Smooth muscle cell (in vitro differentiated cells): ENCODE results near the gene VAV1. TPM values are rescaled to one million over a fixed set of nuclear protein-coding genes. Genes with fewer than 3 reads are reported as not detected.

Experiments
- DNase-seq: peaks from one replicate; lab custom pipeline; 2025; ENCODE audit not compliant: unreplicated experiment; lab: John Stamatoyannopoulos, UW
- H2AFZ ChIP-seq: fragments of 200-600 bp; sonication (generic); 2 replicates; pipeline ENCODE4 v1.6.0; 2016; ENCODE audit warnings: antibody characterized with exemption, low read depth, mild to moderate bottlenecking
- H3F3A ChIP-seq: fragments of 200-600 bp; sonication (generic); 2 replicates; pipeline ENCODE4 v1.6.0; 2017; ENCODE audit warnings: antibody characterized with exemption, low read depth
- H3K27ac ChIP-seq: fragments of 200-600 bp; sonication (generic); 2 replicates; pipeline ENCODE4 v1.5.1; 2016; ENCODE audit warnings: low read depth, mild to moderate bottlenecking
- H3K27me3 ChIP-seq: fragments of 200-600 bp; sonication (generic); 2 replicates; pipeline ENCODE4 v1.6.1; 2016; ENCODE audit warnings: low read depth, mild to moderate bottlenecking
- H3K36me3 ChIP-seq: fragments of 200-600 bp; sonication (generic); 2 replicates; pipeline ENCODE4 v1.5.1; 2016; ENCODE audit warnings: low read depth
- H3K4me1 ChIP-seq: fragments of 200-600 bp; sonication (generic); 2 replicates; pipeline ENCODE4 v1.5.1; 2016; ENCODE audit warnings: low read depth
- H3K4me2 ChIP-seq: fragments of 200-600 bp; sonication (generic); 2 replicates; pipeline ENCODE4 v1.6.0; 2016; ENCODE audit warnings: mild to moderate bottlenecking
- H3K4me3 ChIP-seq: fragments of 200-600 bp; sonication (generic); 2 replicates; pipeline ENCODE4 v1.5.1; 2016; ENCODE audit warnings: mild to moderate bottlenecking
- H3K79me2 ChIP-seq: fragments of 200-600 bp; sonication (generic); 2 replicates; pipeline ENCODE4 v1.6.0; 2016; ENCODE audit warnings: low read depth, mild to moderate bottlenecking
- H3K9ac ChIP-seq: fragments of 200-600 bp; sonication (generic); 2 replicates; pipeline ENCODE4 v1.6.0; 2016; ENCODE audit warnings: low read depth
- H3K9me3 ChIP-seq: fragments of 200-600 bp; sonication (generic); replicated peaks from 2 replicates; pipeline ENCODE4 v1.5.1; 2016; ENCODE audit warnings: low read depth
- H4K20me1 ChIP-seq: fragments of 200-600 bp; sonication (generic); 2 replicates; pipeline ENCODE4 v1.6.0; 2016; ENCODE audit warnings: low read depth
- WGBS: methylation state at CpG from one replicate; pipeline ENCODE4 v1.1.7; 2016; ENCODE audit warnings: low lambda C conversion rate; 5-methylcytosine and 5-hydroxymethylcytosine counted together
- polyA plus RNA-seq: library from polyadenylated mRNA; unstranded; fragments of >200 nt; fragmentation: Nextera tagmentation; extraction: Ambion mirVana; gene quantifications from 2 replicates; pipeline ENCODE4 v1.2.1, GENCODE V29; 2016
- total RNA-seq: library from RNA; depleted of rRNA; stranded (reverse); fragments of >200 nt; gene quantifications from 2 replicates; pipeline ENCODE4 v1.2.3, GENCODE V29; 2014
- TF ChIP-seq, protein P1 (sequence below): fragments of 200-600 bp; sonication (generic); IDR thresholded peaks from 2 replicates; pipeline ENCODE4 v1.5.1; 2017; ENCODE audit warnings: borderline replicate concordance, mild to moderate bottlenecking, antibody characterized with exemption; ENCODE audit not compliant: insufficient read depth, poor library complexity, severe bottlenecking

VAV1 gene
- total and polyA plus RNA-seq, 2 experiments from 2014 or later, result not detected

DNA sequence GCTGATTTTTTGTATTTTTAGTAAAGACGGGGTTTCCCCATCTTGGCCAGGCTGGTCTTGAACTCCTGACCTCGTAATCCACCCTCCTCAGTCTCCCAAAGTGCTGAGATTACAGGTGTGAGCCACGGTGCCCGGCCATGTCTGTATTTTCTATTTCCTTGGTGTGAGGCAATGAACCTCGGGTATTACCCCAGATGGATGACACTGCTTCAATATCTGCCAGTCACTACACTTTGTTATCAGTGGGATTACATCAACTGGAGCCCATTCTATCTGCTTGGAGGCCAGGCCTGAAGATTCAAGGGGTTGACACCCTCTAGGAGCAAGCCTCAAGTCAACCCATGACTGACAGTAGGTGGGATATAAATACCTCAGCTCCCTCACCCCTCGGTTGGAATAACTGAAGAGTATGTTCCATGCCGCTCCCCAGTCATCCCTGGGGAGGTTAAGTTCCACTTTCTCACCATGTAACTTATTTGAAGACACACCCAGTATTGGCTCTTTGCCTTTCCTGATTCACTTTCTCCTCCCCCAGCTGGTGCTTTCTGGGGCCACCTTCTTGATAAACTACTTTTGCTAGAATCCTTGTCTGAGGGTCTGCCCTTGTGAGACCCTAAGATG lies 113.9 kb downstream of the VAV1 start:
- H3F3A ChIP-seq, result no peaks in the 10 kb centered on the region
- 64% methylated on average over 7 of the region's 7 CpGs for WGBS

DNA sequence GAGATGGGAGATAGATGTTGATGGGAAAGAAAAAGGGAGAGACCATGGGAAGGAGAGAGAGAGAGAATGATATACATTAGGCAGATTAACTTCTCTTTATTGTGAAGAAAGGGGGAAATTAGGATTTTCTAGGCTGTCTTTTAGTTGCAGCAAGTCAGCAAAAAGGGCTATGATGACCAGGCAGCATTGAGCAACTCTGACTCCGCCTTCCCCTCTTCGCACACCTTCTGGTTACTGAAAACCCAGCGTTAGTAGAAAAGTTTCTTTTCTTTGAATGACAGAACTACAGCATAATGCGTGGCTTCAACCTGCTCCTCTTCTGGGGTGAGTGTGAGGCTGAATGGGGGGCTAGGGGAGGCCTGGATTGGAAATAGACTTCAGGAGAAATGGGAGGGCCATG lies 114.8 kb downstream of the VAV1 start, which contains the start of gene ADGRE1:
Gene ADGRE1 (plus strand): TSS at position 264 of the 400 bp plus-strand sequence. CDS start 30 bp downstream, at position 294.
- Histone ChIP-seq H3K4me1 (no peaks in the 10 kb centered on the region), H3K4me2 (no peak within 1 kb of the TSS), H4K20me1 (no peaks in the 10 kb centered on the region), H3K9ac (no peak within 1 kb of the TSS), H3K36me3 (no peaks in the 10 kb centered on the region), H3K9me3 (no peaks in the 10 kb centered on the region), H3K79me2 (no peaks in the 10 kb centered on the region), H3K4me3 (no peak within 1 kb of the TSS), H3F3A (no peaks in the 10 kb centered on the region), H2AFZ (no peak within 1 kb of the TSS), H3K27me3 (no peaks in the 10 kb centered on the region), H3K27ac (no peak within 1 kb of the TSS)
- TF ChIP-seq, protein P1, sequence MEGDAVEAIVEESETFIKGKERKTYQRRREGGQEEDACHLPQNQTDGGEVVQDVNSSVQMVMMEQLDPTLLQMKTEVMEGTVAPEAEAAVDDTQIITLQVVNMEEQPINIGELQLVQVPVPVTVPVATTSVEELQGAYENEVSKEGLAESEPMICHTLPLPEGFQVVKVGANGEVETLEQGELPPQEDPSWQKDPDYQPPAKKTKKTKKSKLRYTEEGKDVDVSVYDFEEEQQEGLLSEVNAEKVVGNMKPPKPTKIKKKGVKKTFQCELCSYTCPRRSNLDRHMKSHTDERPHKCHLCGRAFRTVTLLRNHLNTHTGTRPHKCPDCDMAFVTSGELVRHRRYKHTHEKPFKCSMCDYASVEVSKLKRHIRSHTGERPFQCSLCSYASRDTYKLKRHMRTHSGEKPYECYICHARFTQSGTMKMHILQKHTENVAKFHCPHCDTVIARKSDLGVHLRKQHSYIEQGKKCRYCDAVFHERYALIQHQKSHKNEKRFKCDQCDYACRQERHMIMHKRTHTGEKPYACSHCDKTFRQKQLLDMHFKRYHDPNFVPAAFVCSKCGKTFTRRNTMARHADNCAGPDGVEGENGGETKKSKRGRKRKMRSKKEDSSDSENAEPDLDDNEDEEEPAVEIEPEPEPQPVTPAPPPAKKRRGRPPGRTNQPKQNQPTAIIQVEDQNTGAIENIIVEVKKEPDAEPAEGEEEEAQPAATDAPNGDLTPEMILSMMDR, result no peak
- 53% methylated on average over 4 of the region's 4 CpGs for WGBS
- no peak for DNase-seq

More for the DNA sequence above, 113.9 kb downstream of the VAV1 start:
- H3K27ac ChIP-seq, result no peak overlapping the region
- H3K79me2 ChIP-seq, result no peaks in the 10 kb centered on the region
- no peak overlapping the region for H2AFZ ChIP-seq
- TF ChIP-seq, protein P1, result no peak
- no peaks in the 10 kb centered on the region for H3K27me3 ChIP-seq
- H3K36me3 ChIP-seq, result no peaks in the 10 kb centered on the region
- no peak for DNase-seq
- H3K4me1 ChIP-seq, result no peaks in the 10 kb centered on the region
- H3K4me3 ChIP-seq, result no peak overlapping the region
- H3K9me3 ChIP-seq, result no peaks in the 10 kb centered on the region
- H4K20me1 ChIP-seq, result no peaks in the 10 kb centered on the region
- H3K4me2 ChIP-seq, result no peak overlapping the region
- no peak overlapping the region for H3K9ac ChIP-seq

DNA sequence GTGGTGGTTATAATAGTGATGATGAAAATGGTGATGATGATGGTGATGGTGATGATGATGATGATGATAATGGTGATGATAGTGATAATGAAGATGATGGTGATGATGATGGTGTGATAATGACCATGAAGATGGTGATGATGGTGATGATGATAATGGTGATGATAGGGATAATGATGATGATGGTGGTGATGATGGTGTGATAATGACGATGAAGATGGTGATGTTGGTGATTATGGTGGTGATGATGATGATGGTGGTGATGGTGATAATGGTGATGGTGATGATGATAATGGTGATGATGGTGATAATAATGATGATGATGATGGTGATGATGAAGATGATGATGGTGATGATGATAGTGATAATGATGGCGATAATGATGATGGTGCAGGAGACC lies 116.5 kb downstream of the VAV1 start:
- no peak for DNase-seq
- H2AFZ ChIP-seq, result no peak overlapping the region
- no peaks in the 10 kb centered on the region for H3K4me1 ChIP-seq
- TF ChIP-seq, protein P1, result no peak
- no peaks in the 10 kb centered on the region for H4K20me1 ChIP-seq
- no peaks in the 10 kb centered on the region for H3K79me2 ChIP-seq
- H3K4me3 ChIP-seq, result no peak overlapping the region
- no peak overlapping the region for H3K4me2 ChIP-seq
- WGBS, result 94% methylated on average over 1 of the region's 2 CpGs
- no peaks in the 10 kb centered on the region for H3K27me3 ChIP-seq
- no peak overlapping the region for H3K27ac ChIP-seq
- H3K9ac ChIP-seq, result no peak overlapping the region
- no peaks in the 10 kb centered on the region for H3K9me3 ChIP-seq
- H3F3A ChIP-seq, result no peaks in the 10 kb centered on the region
- H3K36me3 ChIP-seq, result no peaks in the 10 kb centered on the region

DNA sequence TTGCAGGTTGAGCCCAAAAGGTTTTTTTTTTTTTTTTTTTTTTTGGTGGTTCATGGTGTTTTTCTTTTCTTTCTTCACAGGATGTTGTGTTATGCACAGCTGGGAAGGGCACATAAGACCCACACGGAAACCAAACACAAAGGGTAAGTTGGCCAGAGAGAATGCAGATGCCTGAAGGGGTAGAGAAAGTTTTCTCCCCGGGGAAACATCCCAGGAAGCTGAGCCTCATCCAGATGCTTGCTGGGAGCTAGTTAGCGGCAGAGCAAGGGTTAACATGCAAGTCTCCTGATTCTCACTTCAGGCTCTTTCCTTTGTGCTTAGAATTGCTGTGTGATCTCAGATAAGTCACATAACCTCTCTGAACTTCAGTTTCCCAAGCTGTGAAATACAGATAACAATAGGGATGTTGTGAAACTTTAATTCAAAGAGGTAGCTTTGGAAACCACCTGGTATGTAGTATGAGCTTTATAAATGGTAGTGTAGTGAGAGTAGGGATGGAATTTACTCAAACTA lies 117.9 kb downstream of the VAV1 start:
- WGBS, result 55% methylated on average over 3 of the region's 3 CpGs
- Histone ChIP-seq H3K9me3 (no peaks in the 10 kb centered on the region), H3K4me3 (no peak overlapping the region), H3K27ac (no peak overlapping the region), H3K4me2 (no peak overlapping the region), H3K36me3 (no peaks in the 10 kb centered on the region), H4K20me1 (no peaks in the 10 kb centered on the region), H3K4me1 (no peaks in the 10 kb centered on the region), H3F3A (no peaks in the 10 kb centered on the region), H2AFZ (no peak overlapping the region), H3K79me2 (no peaks in the 10 kb centered on the region), H3K27me3 (no peaks in the 10 kb centered on the region), H3K9ac (no peak overlapping the region)
- DNase-seq, result no peak
- TF ChIP-seq, protein P1, result no peak
